ENCODE results near the gene MT4. TPM values are rescaled to one million over a fixed set of nuclear protein-coding genes. Genes with fewer than 3 reads are reported as not detected.
A peak's percentile ranks its signal among the peaks of the same experiment; 100 is the strongest.

MT4 gene
- polyA plus RNA-seq, 1 of the 3 experiments (the other 2 are of a cell fraction) = not detected

- Histone ChIP-seq H3K36me3 (replicated peaks in 1 of 2; ENCODE audit: control insufficient read depth in 1 of 2, insufficient read depth in 2 of 2, low read length in 1 of 2) (peaks cover 0 to 4% of the 10 kb centered on the region in 2 experiments), H3K4me1 (ENCODE audit: control insufficient read depth in 1 of 2, insufficient read depth in 2 of 2, low read depth in 1 of 2, low read length in 1 of 2) (peaks cover 12 to 17% of the 10 kb centered on the region in 2 experiments; a peak in 3 of 4 replicates), H3K9me2 (no peaks in the 10 kb centered on the region), H3K4me2 (peak overlapping the region; percentile 87), H3K79me2 (ENCODE audit: insufficient read depth) (peaks cover 63% of the 10 kb centered on the region), H2AFZ (ENCODE audit: low read depth) (no peak overlapping the region), H3K27me3 (ENCODE audit: insufficient read depth) (no peaks in the 10 kb centered on the region), H3K9ac (no peak overlapping the region), H3K9me3 (no peaks in the 10 kb centered on the region), H3K27ac (ENCODE audit: low read depth in 2 of 2, low read length in 1 of 2) (peak overlapping the region in 1 of 2 experiments; percentile 15; a peak in 2 of 4 replicates), H3F3A (replicated peaks; ENCODE audit: insufficient read depth) (peaks cover 4% of the 10 kb centered on the region), H4K20me1 (ENCODE audit: insufficient read depth) (peaks cover 21% of the 10 kb centered on the region), H3K4me3 (ENCODE audit: low read depth in 2 of 2, low read length in 1 of 2) (peak overlapping the region in 1 of 2 experiments; percentile 89; a peak in 1 of 4 replicates)
- DNase-seq = no peak
- 57% methylated on average over 7 of the region's 7 CpGs for WGBS (ENCODE audit: low lambda C conversion rate)
- TF ChIP-seq MXI1 (IDR thresholded peaks at IDR 0.05; ENCODE audit: low read depth, low read length) = no peak
- no peak for TF ChIP-seq FOXM1 (IDR thresholded peaks at IDR 0.05; ENCODE audit: low read depth)
- TF ChIP-seq CHD2 (IDR thresholded peaks at IDR 0.05; ENCODE audit: low read length, partially characterized antibody) = no peak
- no peak for TF ChIP-seq POLR2AphosphoS5 (IDR thresholded peaks at IDR 0.05; ENCODE audit: low read depth, low read length)
- TF ChIP-seq FOSL2 (IDR thresholded peaks at IDR 0.05; ENCODE audit: borderline replicate concordance, low read depth) = peak; percentile 34; the same call in 1 of the 2 replicates
- TF ChIP-seq PBX3 (IDR thresholded peaks at IDR 0.05) = 0 out of 2 replicates have a peak, but pooled peaks have one; percentile 43
- ChIA-PET CTCF (interaction anchor here (1.2 to 1.4 kb wide), 2 partner anchors 14 to 58 kb away, joined by 3 to 6 read pairs; no protein-coding TSS in a partner anchor), POLR2A (no interaction called here)
Measured at GRCh38 chr16:56518425-56518824, 46.4 kb upstream of the MT4 start.

GRCh38 chr16:56519459-56520250, 45.2 kb upstream of the MT4 start, which contains the start of gene BBS2:
BBS2 (minus strand) TSS chr16:56520024; CDS start chr16:56519862, 162 bp downstream.
- Histone ChIP-seq H3F3A (replicated peaks; ENCODE audit: insufficient read depth) (peaks cover 4% of the 10 kb centered on the region), H3K4me1 (ENCODE audit: control insufficient read depth in 1 of 2, insufficient read depth in 2 of 2, low read depth in 1 of 2, low read length in 1 of 2) (peaks cover 12 to 17% of the 10 kb centered on the region in 2 experiments; a peak in 3 of 4 replicates), H3K4me2 (peak within 1 kb of the TSS; percentile 87), H3K9ac (peak within 1 kb of the TSS; percentile 85), H3K9me2 (no peaks in the 10 kb centered on the region), H2AFZ (ENCODE audit: low read depth) (peak within 1 kb of the TSS; percentile 95), H4K20me1 (ENCODE audit: insufficient read depth) (peaks cover 16% of the 10 kb centered on the region), H3K27ac (ENCODE audit: low read depth in 2 of 2, low read length in 1 of 2) (peak within 1 kb of the TSS; percentile 73 to 89), H3K9me3 (no peaks in the 10 kb centered on the region), H3K27me3 (ENCODE audit: insufficient read depth) (no peaks in the 10 kb centered on the region), H3K36me3 (replicated peaks in 1 of 2; ENCODE audit: control insufficient read depth in 1 of 2, insufficient read depth in 2 of 2, low read length in 1 of 2) (no peaks in the 10 kb centered on the region), H3K79me2 (ENCODE audit: insufficient read depth) (peaks cover 51% of the 10 kb centered on the region), H3K4me3 (ENCODE audit: low read depth in 2 of 2, low read length in 1 of 2) (peak within 1 kb of the TSS; percentile 86 to 89)
- under 1% methylated on average over 17 of the region's 65 CpGs for WGBS (ENCODE audit: low lambda C conversion rate)
- POLR2A ChIA-PET = interaction anchor here (0.6 kb wide), 1 partner anchor 72 kb away, joined by 3 read pairs; no protein-coding TSS in a partner anchor
- CTCF ChIA-PET = interaction anchor here (0.9 to 1.3 kb wide), 3 partner anchors 14 to 182 kb away, joined by 3 to 4 read pairs (median 3); no protein-coding TSS in a partner anchor
- DNase-seq = peak; percentile 95
- TF ChIP-seq MEF2A (IDR thresholded peaks at IDR 0.05; ENCODE audit: borderline replicate concordance, low read depth) (no peak), MAX (IDR thresholded peaks at IDR 0.05; ENCODE audit: low read depth) (peak; percentile 35), EP300 (IDR thresholded peaks at IDR 0.05; ENCODE audit: borderline replicate concordance in 1 of 2, low read depth in 1 of 2, low read length in 1 of 2) (no peak), EZH2phosphoT487 (IDR thresholded peaks at IDR 0.05; ENCODE audit: borderline replicate concordance, low read depth) (no peak), POLR2AphosphoS5 (IDR thresholded peaks at IDR 0.05; ENCODE audit: low read depth, low read length) (peak; percentile 92), JUND (IDR thresholded peaks at IDR 0.05) (no peak), REST (IDR thresholded peaks at IDR 0.05; ENCODE audit: low read depth, low read length) (no peak), RCOR1 (IDR thresholded peaks at IDR 0.05; ENCODE audit: low read length) (no peak), IRF3 (IDR thresholded peaks at IDR 0.05; ENCODE audit: low read depth, low read length) (no peak), RXRA (IDR thresholded peaks at IDR 0.05; ENCODE audit: borderline replicate concordance, low read depth) (no peak), USF1 (IDR thresholded peaks at IDR 0.05; ENCODE audit: borderline replicate concordance, low read depth) (no peak), SMC3 (IDR thresholded peaks at IDR 0.05; ENCODE audit: low read depth, low read length) (no peak), TCF12 (IDR thresholded peaks at IDR 0.05) (no peak), RAD21 (IDR thresholded peaks at IDR 0.05; ENCODE audit: low read length) (no peak), NRF1 (IDR thresholded peaks at IDR 0.05; ENCODE audit: low read depth, low read length) (peak; percentile 94)
